ENCODE measurements around the gene ADPRHL1.

Gene ADPRHL1

GRCh38 chr13:113418722-113419049 lies 34.6 kb downstream of the ADPRHL1 start:
- no peaks in the 10 kb centered on the region for H4K20me1 ChIP-seq (ENCODE audit: insufficient read depth, low read length, poor library complexity, severe bottlenecking)
- H3K79me2 ChIP-seq (ENCODE audit: insufficient read depth, low read length), result no peaks in the 10 kb centered on the region
- H3F3A ChIP-seq (ENCODE audit: low read depth), result no peaks in the 10 kb centered on the region
- no peaks in the 10 kb centered on the region for H3K9me3 ChIP-seq (ENCODE audit: insufficient read depth, low read depth, low read length)
- no peak overlapping the region for H2AFZ ChIP-seq (ENCODE audit: low read length)
- no peak overlapping the region for H3K4me3 ChIP-seq (ENCODE audit: low read length, poor library complexity, severe bottlenecking)
- no peaks in the 10 kb centered on the region for H3K9me2 ChIP-seq (replicated peaks; ENCODE audit: low read depth, low read length)
- TF ChIP-seq CTCF (conservative IDR thresholded peaks at IDR 0.05; ENCODE audit: low read length) (no peak), EZH2phosphoT487 (IDR thresholded peaks at IDR 0.05; ENCODE audit: borderline replicate concordance) (no peak)
- no peak overlapping the region for H3K9ac ChIP-seq (ENCODE audit: low read depth, low read length, poor library complexity, severe bottlenecking)
- no peaks in the 10 kb centered on the region for H3K4me1 ChIP-seq (ENCODE audit: insufficient read depth, low read length, poor library complexity, severe bottlenecking)
- no peaks in the 10 kb centered on the region for H3K27me3 ChIP-seq (ENCODE audit: insufficient read depth, low read length, poor library complexity, severe bottlenecking)
- H3K36me3 ChIP-seq (ENCODE audit: insufficient read depth, low read length), result no peaks in the 10 kb centered on the region
- H3K4me2 ChIP-seq (ENCODE audit: low read depth, low read length, poor library complexity, severe bottlenecking), result no peak overlapping the region

- H3K9me2 ChIP-seq (replicated peaks; ENCODE audit: low read depth, low read length), result no peaks in the 10 kb centered on the region
- H3K36me3 ChIP-seq (ENCODE audit: insufficient read depth, low read length), result no peaks in the 10 kb centered on the region
- no peaks in the 10 kb centered on the region for H3K79me2 ChIP-seq (ENCODE audit: insufficient read depth, low read length)
- H3K9ac ChIP-seq (ENCODE audit: low read depth, low read length, poor library complexity, severe bottlenecking), result no peak overlapping the region
- TF ChIP-seq EZH2phosphoT487 (IDR thresholded peaks at IDR 0.05; ENCODE audit: borderline replicate concordance) (no peak), CTCF (conservative IDR thresholded peaks at IDR 0.05; ENCODE audit: low read length) (no peak)
- no peaks in the 10 kb centered on the region for H4K20me1 ChIP-seq (ENCODE audit: insufficient read depth, low read length, poor library complexity, severe bottlenecking)
- H3K4me2 ChIP-seq (ENCODE audit: low read depth, low read length, poor library complexity, severe bottlenecking), result no peak overlapping the region
- H2AFZ ChIP-seq (ENCODE audit: low read length), result no peak overlapping the region
- H3K9me3 ChIP-seq (ENCODE audit: insufficient read depth, low read depth, low read length), result no peaks in the 10 kb centered on the region
- no peaks in the 10 kb centered on the region for H3K4me1 ChIP-seq (ENCODE audit: insufficient read depth, low read length, poor library complexity, severe bottlenecking)
- H3K4me3 ChIP-seq (ENCODE audit: low read length, poor library complexity, severe bottlenecking), result no peak overlapping the region
- H3F3A ChIP-seq (ENCODE audit: low read depth), result no peaks in the 10 kb centered on the region
- H3K27me3 ChIP-seq (ENCODE audit: insufficient read depth, low read length, poor library complexity, severe bottlenecking), result no peaks in the 10 kb centered on the region
Observed at GRCh38 chr13:113417836-113418721, 35.2 kb downstream of the ADPRHL1 start.

GRCh38 chr13:113417008-113417751 lies 36.1 kb downstream of the ADPRHL1 start:
- H3K79me2 ChIP-seq (ENCODE audit: insufficient read depth, low read length), result no peaks in the 10 kb centered on the region
- H3K9me3 ChIP-seq (ENCODE audit: insufficient read depth, low read depth, low read length), result no peaks in the 10 kb centered on the region
- no peaks in the 10 kb centered on the region for H3K4me1 ChIP-seq (ENCODE audit: insufficient read depth, low read length, poor library complexity, severe bottlenecking)
- H3F3A ChIP-seq (ENCODE audit: low read depth), result no peaks in the 10 kb centered on the region
- TF ChIP-seq EZH2phosphoT487 (IDR thresholded peaks at IDR 0.05; ENCODE audit: borderline replicate concordance), result no peak
- no peak for TF ChIP-seq CTCF (conservative IDR thresholded peaks at IDR 0.05; ENCODE audit: low read length)
- H4K20me1 ChIP-seq (ENCODE audit: insufficient read depth, low read length, poor library complexity, severe bottlenecking), result no peaks in the 10 kb centered on the region
- H2AFZ ChIP-seq (ENCODE audit: low read length), result no peak overlapping the region
- no peaks in the 10 kb centered on the region for H3K27me3 ChIP-seq (ENCODE audit: insufficient read depth, low read length, poor library complexity, severe bottlenecking)
- no peak overlapping the region for H3K4me3 ChIP-seq (ENCODE audit: low read length, poor library complexity, severe bottlenecking)
- no peak overlapping the region for H3K9ac ChIP-seq (ENCODE audit: low read depth, low read length, poor library complexity, severe bottlenecking)
- no peaks in the 10 kb centered on the region for H3K9me2 ChIP-seq (replicated peaks; ENCODE audit: low read depth, low read length)
- no peaks in the 10 kb centered on the region for H3K36me3 ChIP-seq (ENCODE audit: insufficient read depth, low read length)
- no peak overlapping the region for H3K4me2 ChIP-seq (ENCODE audit: low read depth, low read length, poor library complexity, severe bottlenecking)

Data from Loucy (cell line).